HFFc6 (cell line): ENCODE data around the gene FABP3. TPM values are rescaled to one million over a fixed set of nuclear protein-coding genes. Genes with fewer than 3 reads are reported as not detected.

Source experiments
- DNase-seq: peaks from one replicate; pipeline ENCODE4 v3.0.0-alpha.2; 2018
- H3K27ac Mint-ChIP-seq: 2 replicates; pipeline ENCODE4 v1.8.0; 2020; ENCODE audit warnings: mild to moderate bottlenecking, mixed read lengths
- H3K27me3 Mint-ChIP-seq: 2 replicates; pipeline ENCODE4 v1.8.0; 2021; ENCODE audit warnings: mild to moderate bottlenecking, moderate library complexity, mixed read lengths; ENCODE audit not compliant: insufficient read depth
- H3K36me3 Mint-ChIP-seq: 2 replicates; pipeline ENCODE4 v1.8.0; 2021; ENCODE audit warnings: low read depth, mixed read lengths
- H3K4me1 Mint-ChIP-seq: 2 replicates; pipeline ENCODE4 v1.8.0; 2020; ENCODE audit warnings: low read depth, mixed read lengths
- H3K4me3 Mint-ChIP-seq: 2 replicates; pipeline ENCODE4 v1.8.0; 2020; ENCODE audit warnings: mild to moderate bottlenecking, moderate library complexity, mixed read lengths
- H3K9me3 Mint-ChIP-seq: 2 replicates; pipeline ENCODE4 v1.8.0; 2020; ENCODE audit warnings: mild to moderate bottlenecking, mixed read lengths
- CTCF ChIP-seq: fragments of 200-600 bp; sonication (generic); IDR thresholded peaks from 2 replicates; pipeline ENCODE4 v1.5.0; 2021; ENCODE audit warnings: antibody characterized with exemption, mild to moderate bottlenecking
- total RNA-seq, 6 experiments: library from RNA; stranded (reverse); fragmentation: NEBNext Ultra II Directional; extraction: Animal tissue kit (Norgen Biotek cat#: 25700); gene quantifications; 2 replicates in 1 of 6; 3 replicates in 5 of 6; pipeline ENCODE4 v1.2.3, GENCODE V29; 2021

FABP3 gene
- total RNA-seq, 6 experiments from 2014 or later, result 1.4 to 3.3 (median 2.2) TPM

GRCh38 chr1:31326461-31326860 lies 46.4 kb downstream of the FABP3 start:
- Mint-ChIP-seq H3K4me3 (no peak overlapping the region), H3K27ac (no peak overlapping the region), H3K27me3 (no peaks in the 10 kb centered on the region), H3K36me3 (no peaks in the 10 kb centered on the region), H3K4me1 (peaks cover 15% of the 10 kb centered on the region; the same call in 1 of the 2 replicates), H3K9me3 (no peaks in the 10 kb centered on the region)
- TF ChIP-seq CTCF, result no peak
- no peak for DNase-seq

DNA sequence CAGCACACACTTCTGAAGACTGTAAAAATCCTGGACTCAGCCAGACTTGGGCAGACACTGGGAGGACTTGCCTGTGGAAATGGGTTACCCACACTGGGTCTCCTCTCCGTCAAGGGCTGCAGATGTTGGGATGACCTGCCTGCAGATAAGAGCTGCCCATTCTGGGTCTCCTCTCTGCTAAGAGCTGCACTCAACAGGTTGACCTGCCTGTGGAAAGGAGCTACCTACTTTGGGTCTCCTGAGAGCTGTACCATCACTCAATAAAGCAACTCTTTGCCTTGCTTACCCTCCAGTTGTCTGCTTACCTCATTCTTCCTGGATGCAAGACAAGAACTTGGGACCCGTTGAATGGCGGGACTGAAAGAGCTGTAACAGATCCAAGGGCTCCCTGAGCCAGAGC lies 47.9 kb downstream of the FABP3 start:
- no peaks in the 10 kb centered on the region; the same call in 1 of the 2 replicates for H3K27me3 Mint-ChIP-seq
- H3K36me3 Mint-ChIP-seq, result peaks cover 12% of the 10 kb centered on the region; the same call in 1 of the 2 replicates
- H3K9me3 Mint-ChIP-seq, result no peaks in the 10 kb centered on the region
- no peak for TF ChIP-seq CTCF
- no peak overlapping the region for H3K4me3 Mint-ChIP-seq
- peaks cover 15% of the 10 kb centered on the region; the same call in 1 of the 2 replicates for H3K4me1 Mint-ChIP-seq
- no peak overlapping the region for H3K27ac Mint-ChIP-seq
- no peak for DNase-seq

DNA sequence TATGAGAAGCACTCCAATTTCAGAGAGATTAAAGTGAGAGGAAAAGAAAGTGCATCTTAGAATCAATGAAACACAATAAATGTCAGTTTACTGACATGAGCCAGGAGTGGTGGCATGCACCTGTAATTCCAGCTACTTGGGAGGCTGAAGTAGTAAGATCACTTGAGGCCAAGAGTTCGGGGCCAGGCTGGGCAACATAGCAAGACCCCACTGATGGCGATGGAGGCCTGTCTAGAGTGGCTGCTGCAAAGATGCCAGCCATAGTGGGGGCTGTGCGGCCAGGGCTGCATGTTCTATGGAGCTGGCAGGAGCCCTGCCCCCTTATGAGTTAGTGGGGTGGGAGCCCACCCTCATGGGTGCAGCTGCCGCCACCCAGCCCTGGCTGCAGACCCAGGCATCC lies 48.8 kb downstream of the FABP3 start:
- no peak overlapping the region for H3K4me3 Mint-ChIP-seq
- H3K4me1 Mint-ChIP-seq, result peaks cover 15% of the 10 kb centered on the region; the same call in 1 of the 2 replicates
- DNase-seq, result no peak
- no peaks in the 10 kb centered on the region for H3K9me3 Mint-ChIP-seq
- peaks cover 16% of the 10 kb centered on the region; the same call in 1 of the 2 replicates for H3K36me3 Mint-ChIP-seq
- H3K27ac Mint-ChIP-seq, result no peak overlapping the region
- no peaks in the 10 kb centered on the region; the same call in 1 of the 2 replicates for H3K27me3 Mint-ChIP-seq
- TF ChIP-seq CTCF, result no peak

DNA sequence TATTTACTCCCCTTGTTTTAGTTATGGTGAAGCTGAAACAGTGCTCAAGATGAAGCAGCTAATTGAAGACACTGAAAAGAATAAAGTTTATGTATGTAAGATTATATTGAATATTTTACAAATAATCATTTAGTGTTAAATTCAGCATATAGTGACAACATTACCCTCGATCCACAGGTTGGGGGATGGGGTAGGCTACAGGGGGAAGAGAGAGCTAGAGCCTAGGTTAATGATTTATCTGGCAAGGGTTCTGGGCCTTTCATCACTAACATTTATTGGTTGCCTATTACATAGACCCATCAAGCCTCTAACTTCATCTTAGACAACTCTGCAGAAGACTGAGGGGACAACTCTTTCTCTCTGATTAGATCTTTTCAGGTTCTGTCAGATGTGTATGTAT lies 54.7 kb downstream of the FABP3 start:
- Mint-ChIP-seq H3K27me3 (no peaks in the 10 kb centered on the region; the same call in 1 of the 2 replicates), H3K4me3 (no peak overlapping the region), H3K9me3 (no peaks in the 10 kb centered on the region), H3K27ac (no peak overlapping the region), H3K4me1 (0 out of 2 replicates have a peak, but pooled peaks cover 7% of the 10 kb centered on the region), H3K36me3 (peaks cover 34% of the 10 kb centered on the region)
- TF ChIP-seq CTCF, result no peak
- DNase-seq, result no peak

DNA sequence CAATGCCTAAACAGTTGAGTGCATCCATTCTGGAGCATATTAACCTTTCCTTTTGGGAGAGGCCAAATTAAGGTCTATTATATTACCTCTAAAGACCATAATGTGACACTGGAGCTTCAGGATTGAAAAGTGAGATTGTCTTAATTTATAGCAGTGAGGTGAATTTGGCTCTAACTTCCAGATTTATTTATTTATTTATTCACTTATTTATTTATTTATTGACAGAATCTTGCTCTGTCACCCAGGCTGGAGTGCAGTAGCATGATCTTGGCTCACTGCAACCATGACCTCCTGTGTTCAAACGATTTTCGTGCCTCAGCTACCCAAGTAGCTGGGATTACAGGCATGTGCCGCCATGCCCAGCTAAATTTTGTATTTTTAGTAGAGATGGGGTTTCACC lies 57.0 kb downstream of the FABP3 start:
- no peak for DNase-seq
- H3K27ac Mint-ChIP-seq, result no peak overlapping the region
- no peak overlapping the region for H3K4me3 Mint-ChIP-seq
- H3K36me3 Mint-ChIP-seq, result peaks cover 41% of the 10 kb centered on the region
- no peaks in the 10 kb centered on the region for H3K9me3 Mint-ChIP-seq
- H3K27me3 Mint-ChIP-seq, result no peaks in the 10 kb centered on the region
- no peaks in the 10 kb centered on the region for H3K4me1 Mint-ChIP-seq
- no peak for TF ChIP-seq CTCF

Other genes starting within 250 kb of the FABP3 start
- not detected for gene NKAIN1, start 133.2 kb downstream of the FABP3 start, total RNA-seq
- gene SNRNP40, start 76.3 kb downstream of the FABP3 start, total RNA-seq, result 10 to 100 TPM; 37.8 to 50.7 (median 46.1) TPM
- 10 to 100 TPM; 37.4 to 42.3 (median 38.6) TPM for gene ZCCHC17, start 76.0 kb downstream of the FABP3 start, total RNA-seq
- gene SERINC2, start 40.1 kb upstream of the FABP3 start, total RNA-seq, result 100 to 1,000 TPM; 184 to 276 (median 207) TPM
- 1 to 10 TPM in 5 of 6 experiments, under 1 TPM in 1; 0.91 to 4.0 (median 1.9) TPM for gene TINAGL1, start 203.4 kb upstream of the FABP3 start, total RNA-seq
- not detected for gene HCRTR1, start 244.6 kb upstream of the FABP3 start, total RNA-seq